H1 (cell line): ENCODE data around the gene RTP2. TPM values are rescaled to one million over a fixed set of nuclear protein-coding genes. Genes with fewer than 3 reads are reported as not detected.

ENCODE experiments used
- CTCF ChIP-seq, 3 experiments: IDR thresholded peaks; 1 replicate in 2 of 3; 2 replicates in 1 of 3; pipeline versions ENCODE4 v1.5.1 to v1.6.1; 2011; ENCODE audit warnings: low read length in 3 of 3, mild to moderate bottlenecking in 3 of 3, inconsistent platforms in 2 of 3, low read depth in 1 of 3, moderate library complexity in 1 of 3; ENCODE audit not compliant: insufficient read depth in 1 of 3; ENCODE audit errors: control extremely low read depth in 1 of 3
- polyA plus RNA-seq, 7 experiments: library from polyadenylated mRNA; depleted of rRNA in 3 of 7; stranded (reverse) in 5 of 7; unstranded in 2 of 7; fragments of >200 nt in 5 of 7; fragments of 200-250 nt in 2 of 7; gene quantifications; 1 replicate in 5 of 7; 2 replicates in 1 of 7; 4 replicates in 1 of 7; pipeline versions ENCODE4 v1.2.1 to v1.2.3, GENCODE V29; 2011 to 2013; ENCODE audit warnings: missing spikeins in 2 of 7, mixed read lengths in 2 of 7
- total RNA-seq: library from RNA; stranded (reverse); fragmentation: NEBNext Ultra II Directional; extraction: Animal tissue kit (Norgen Biotek cat#: 25700); gene quantifications from 2 replicates; pipeline ENCODE4 v1.2.1, GENCODE V29; 2021
- TF ChIP-seq, protein P1 (sequence below): IDR thresholded peaks from 2 replicates; pipeline ENCODE4 v1.6.1; 2012; ENCODE audit warnings: inconsistent platforms

Gene RTP2
- total and polyA plus RNA-seq, 2 of the 8 experiments (the other 6 are each of a cell fraction or from before 2014, with no cell fraction given) = not detected

GRCh38 chr3:187734841-187735240 is 32.5 kb upstream of the RTP2 start (continued):
- no peak for TF ChIP-seq CTCF (IDR thresholded peaks at IDR 0.05; ENCODE audit: control extremely low read depth in 1 of 3, insufficient read depth in 1 of 3, low read depth in 1 of 3, low read length in 3 of 3)
- TF ChIP-seq, protein P1, sequence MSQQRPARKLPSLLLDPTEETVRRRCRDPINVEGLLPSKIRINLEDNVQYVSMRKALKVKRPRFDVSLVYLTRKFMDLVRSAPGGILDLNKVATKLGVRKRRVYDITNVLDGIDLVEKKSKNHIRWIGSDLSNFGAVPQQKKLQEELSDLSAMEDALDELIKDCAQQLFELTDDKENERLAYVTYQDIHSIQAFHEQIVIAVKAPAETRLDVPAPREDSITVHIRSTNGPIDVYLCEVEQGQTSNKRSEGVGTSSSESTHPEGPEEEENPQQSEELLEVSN = no peak
